KOPT-K1 (cell line): ENCODE results near the gene ARMC9.

Experiments used
- H3K27ac ChIP-seq: fragments of 200-600 bp; sonication (generic); 2 replicates; pipeline ENCODE4 v1.5.1; 2016; ENCODE audit warnings: antibody characterized with exemption, mild to moderate bottlenecking, low read depth, low read length; ENCODE audit not compliant: poor library complexity, severe bottlenecking
- H3K36me3 ChIP-seq: fragments of 200-600 bp; sonication (generic); 2 replicates; pipeline ENCODE4 v1.5.1; 2017; ENCODE audit warnings: antibody characterized with exemption, mild to moderate bottlenecking, low read length, moderate library complexity; ENCODE audit not compliant: insufficient read depth
- H3K9me3 ChIP-seq: fragments of 200-600 bp; sonication (generic); 2 replicates; pipeline ENCODE4 v1.5.1; 2017; ENCODE audit warnings: antibody characterized with exemption, low read length, mild to moderate bottlenecking; ENCODE audit not compliant: insufficient read depth, poor library complexity, severe bottlenecking

ARMC9 gene, protein sequence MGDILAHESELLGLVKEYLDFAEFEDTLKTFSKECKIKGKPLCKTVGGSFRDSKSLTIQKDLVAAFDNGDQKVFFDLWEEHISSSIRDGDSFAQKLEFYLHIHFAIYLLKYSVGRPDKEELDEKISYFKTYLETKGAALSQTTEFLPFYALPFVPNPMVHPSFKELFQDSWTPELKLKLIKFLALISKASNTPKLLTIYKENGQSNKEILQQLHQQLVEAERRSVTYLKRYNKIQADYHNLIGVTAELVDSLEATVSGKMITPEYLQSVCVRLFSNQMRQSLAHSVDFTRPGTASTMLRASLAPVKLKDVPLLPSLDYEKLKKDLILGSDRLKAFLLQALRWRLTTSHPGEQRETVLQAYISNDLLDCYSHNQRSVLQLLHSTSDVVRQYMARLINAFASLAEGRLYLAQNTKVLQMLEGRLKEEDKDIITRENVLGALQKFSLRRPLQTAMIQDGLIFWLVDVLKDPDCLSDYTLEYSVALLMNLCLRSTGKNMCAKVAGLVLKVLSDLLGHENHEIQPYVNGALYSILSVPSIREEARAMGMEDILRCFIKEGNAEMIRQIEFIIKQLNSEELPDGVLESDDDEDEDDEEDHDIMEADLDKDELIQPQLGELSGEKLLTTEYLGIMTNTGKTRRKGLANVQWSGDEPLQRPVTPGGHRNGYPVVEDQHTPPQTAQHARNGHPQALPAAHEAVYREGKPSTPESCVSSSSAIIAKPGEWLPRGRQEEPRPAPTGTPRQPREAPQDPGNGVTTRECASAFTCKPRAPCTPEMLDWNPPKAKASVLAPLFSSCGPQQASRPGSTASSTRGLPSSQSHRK

DNA sequence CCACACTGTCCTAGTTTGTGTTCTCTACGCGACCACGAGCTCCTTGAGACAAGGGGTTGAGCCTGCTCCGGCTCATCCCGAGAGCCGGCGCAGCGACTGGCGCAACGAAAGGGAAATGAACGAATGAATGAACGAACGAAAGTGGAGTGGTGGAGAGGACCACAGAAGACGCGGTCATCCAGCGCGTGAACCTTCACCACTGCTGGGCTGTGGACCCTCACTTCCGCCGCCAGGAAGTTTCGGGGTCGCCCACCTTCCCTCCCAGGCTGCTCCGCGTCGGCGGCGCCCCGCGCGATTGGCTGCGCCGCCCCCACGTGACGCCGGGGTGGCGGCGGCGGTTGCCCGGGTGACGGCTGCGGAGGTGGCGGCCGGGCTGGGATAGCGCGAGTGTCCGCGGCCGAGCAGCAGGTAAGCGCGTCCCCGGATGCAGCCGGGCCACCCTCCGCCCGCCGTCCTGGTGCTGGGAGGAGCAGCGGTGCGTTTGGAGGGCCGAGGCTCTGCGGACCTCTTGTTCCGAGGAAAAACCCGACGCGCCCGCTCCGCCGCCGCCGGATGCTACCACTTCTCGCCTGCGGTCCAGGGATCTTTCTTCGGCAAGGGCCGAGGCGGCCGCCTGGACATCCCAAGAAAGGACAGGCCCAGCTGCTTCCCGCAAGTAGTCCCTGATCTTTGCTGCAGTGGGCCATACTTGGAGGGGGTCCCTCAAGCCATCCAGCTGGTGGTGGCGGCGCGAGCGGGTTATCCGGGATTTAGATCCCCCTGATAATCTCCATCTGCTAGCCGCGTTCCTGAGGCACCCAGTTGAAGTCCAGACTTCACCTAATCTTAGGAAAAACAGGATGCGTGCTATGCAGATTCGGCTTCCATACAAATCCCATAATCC is at the start of gene ARMC9:
ARMC9 (plus strand) TSS at position 341 of the 883 bp plus-strand sequence. CDS start 7,608 bp downstream, outside the sequence.
- Histone ChIP-seq H3K9me3 (no peaks in the 10 kb centered on the region), H3K36me3 (no peaks in the 10 kb centered on the region), H3K27ac (peak within 1 kb of the TSS; percentile 65)

DNA sequence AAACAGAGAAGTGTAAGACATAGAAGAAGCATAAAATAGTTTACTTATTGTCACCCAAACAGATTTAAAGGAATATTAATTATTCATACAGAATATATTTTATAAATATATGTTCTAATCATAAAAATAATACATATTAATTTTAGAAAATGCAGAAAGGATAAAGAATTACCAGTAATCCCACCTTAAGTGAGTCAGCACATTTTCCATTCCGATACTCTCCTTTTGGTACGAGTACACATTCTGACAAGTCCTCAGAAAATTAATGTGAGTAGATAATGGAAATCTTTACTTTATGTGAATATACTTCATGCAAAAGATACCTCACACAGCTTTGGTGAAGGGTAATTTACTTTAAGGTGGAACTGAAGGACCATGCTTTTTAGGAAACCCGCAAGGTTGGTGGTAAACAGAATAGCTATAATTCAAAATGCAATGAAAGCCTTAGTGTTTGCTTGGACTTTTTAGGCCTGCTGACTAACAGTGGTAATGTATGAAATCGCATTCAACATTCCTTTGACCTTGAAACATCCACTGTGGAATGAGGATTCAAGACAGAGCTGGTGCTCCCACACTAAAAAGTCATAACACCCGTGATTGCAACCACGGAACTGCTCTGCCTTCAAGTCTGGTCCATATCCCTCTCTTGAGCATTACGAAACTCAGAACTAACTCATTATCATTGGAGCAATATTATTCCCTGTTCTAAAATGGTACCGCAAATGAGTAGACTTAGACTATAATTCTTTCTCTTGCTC is 45.5 kb upstream of the ARMC9 start:
- Histone ChIP-seq H3K9me3 (no peaks in the 10 kb centered on the region), H3K27ac (no peak overlapping the region), H3K36me3 (peaks cover 67% of the 10 kb centered on the region)

DNA sequence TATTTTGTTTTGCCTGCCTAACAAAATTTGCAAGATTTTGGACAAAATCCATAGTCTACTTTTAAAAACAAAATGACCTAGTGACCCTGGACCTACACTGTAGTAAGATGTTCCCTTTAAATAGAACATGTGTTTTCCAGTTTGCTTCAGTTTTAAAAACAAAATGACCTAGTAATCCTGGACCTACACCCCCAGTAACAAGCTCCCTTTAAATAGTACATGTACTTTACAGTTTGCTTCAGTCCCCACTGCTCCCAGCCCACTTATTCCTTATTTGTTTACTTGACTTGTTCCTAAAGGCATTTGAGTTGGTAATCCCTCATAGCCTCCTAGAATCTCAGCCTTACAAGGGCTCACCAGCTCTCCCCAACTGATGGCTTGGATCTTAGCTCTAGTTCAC is 39.1 kb upstream of the ARMC9 start:
- no peak overlapping the region for H3K27ac ChIP-seq
- H3K36me3 ChIP-seq = peaks cover 68% of the 10 kb centered on the region
- no peaks in the 10 kb centered on the region for H3K9me3 ChIP-seq

DNA sequence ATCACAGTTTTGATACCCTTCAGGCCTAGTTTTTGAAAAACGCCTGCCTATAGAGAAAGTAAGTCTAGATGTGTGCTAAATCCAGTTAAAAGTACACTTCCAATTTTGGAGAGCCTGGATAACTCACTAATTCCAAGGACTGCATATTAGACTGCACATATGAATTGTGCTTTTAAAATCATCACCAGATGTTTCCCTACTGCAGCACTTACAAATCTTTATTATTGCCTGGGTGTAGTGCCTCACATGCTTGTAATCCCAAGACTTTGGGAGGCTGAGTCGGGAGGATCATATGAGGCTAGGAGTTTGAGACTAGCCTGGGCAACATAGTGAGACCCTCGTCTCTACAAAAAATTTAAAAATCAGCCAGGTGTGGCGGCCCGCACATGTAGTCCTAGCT is 37.7 kb upstream of the ARMC9 start:
- Histone ChIP-seq H3K9me3 (no peaks in the 10 kb centered on the region), H3K36me3 (peaks cover 71% of the 10 kb centered on the region), H3K27ac (no peak overlapping the region)

DNA sequence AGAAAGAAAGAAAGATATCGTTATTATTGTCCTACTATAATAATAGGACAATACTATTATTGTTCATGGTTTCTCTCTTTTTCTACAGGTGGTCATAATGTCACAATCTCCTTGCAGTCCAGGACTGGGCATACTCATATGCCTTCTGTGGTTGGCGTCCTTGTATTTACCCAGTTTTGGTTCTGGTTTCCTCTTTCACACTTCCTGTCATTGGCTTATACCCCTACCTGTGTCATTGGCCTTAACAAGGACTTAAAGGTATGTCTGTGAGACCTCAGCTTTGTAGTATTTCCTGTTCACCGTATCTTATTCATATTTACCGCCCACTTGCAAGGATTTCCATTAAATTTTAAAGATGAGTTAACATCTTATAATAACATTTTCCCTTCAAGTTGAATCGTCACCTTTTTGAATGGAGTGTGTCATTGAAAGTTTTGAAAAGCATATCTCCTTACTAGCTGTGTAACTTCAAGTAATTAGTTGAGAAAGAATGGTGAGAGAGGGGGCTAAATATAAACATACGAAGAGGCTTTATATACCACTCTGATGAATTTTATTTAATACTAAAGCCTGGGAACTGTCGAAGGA is 37.1 kb upstream of the ARMC9 start:
- H3K36me3 ChIP-seq = peaks cover 72% of the 10 kb centered on the region
- H3K27ac ChIP-seq = no peak overlapping the region
- no peaks in the 10 kb centered on the region for H3K9me3 ChIP-seq

DNA sequence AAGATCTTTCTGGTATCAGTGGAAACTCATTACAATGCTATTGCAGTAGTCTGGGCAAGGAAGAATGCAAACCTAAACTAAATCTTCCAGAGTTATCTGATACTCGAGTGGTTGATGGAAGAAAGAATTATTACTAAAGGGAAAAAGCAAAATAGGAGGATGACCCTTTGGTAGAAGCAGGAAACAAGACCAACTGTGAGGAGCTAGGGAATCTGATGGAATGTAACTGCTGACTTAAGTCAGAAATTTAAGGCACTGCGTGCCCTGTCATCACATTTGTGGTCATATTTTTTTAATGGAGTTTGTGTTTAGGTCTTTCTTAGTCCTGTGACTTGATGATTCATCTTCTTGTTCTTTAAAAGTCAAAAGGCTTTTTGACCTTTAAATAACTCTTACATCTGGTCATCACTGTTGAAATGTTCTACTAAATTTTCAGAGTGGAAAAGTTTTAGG is 36.5 kb upstream of the ARMC9 start:
- peaks cover 78% of the 10 kb centered on the region for H3K36me3 ChIP-seq
- H3K27ac ChIP-seq = no peak overlapping the region
- H3K9me3 ChIP-seq = no peaks in the 10 kb centered on the region

DNA sequence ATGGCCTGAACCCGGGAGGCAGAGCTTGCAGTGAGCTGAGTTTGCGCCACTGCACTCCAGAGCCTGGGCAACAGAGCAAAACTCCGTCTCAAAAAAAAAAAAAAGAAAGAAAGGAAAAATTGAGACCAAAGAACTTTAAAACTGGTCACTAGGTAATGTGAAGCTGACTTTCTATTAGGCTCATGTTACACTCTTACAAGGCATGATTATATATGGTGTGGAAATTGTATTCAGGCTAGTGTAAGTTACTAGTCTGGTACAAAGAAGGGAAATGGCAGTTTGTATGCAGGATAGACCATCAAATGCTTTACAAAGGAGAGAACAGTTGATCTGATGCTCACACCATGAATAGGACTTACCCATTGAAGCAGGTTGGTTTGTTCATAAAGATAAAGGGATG is 35.4 kb upstream of the ARMC9 start:
- Histone ChIP-seq H3K27ac (no peak overlapping the region), H3K9me3 (no peaks in the 10 kb centered on the region), H3K36me3 (peaks cover 81% of the 10 kb centered on the region)

DNA sequence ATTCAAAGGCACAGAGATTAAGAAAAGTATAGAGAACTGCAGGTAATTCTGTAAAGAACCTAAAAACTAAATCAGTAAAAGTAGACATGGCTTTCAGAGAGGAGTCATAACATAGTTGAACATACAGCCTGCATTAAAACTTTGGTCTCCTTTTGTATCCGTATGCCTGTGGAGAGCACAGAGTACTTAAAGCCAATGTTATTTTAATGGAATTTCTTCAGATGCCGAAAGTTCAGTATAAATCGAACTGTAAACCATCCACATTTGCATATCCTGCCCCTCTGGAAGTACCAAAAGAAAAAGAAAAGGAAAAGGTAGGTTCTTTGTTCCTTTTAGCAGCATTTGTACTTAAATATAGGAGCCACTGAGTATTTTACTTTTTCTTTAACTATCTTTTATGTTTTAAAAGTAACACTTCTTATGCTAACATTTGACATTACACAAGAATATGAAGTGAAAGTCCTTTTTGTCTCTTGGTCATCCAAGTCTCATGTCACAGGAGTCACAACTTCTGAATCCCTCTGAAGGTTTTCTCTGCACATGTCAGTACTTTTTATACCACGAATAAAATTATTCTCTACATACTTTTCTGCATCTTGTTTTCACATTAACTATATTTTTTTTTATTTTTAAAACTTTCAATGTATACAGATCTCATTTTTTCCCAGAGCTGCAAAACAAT is 34.9 kb upstream of the ARMC9 start:
- H3K9me3 ChIP-seq = no peaks in the 10 kb centered on the region
- peaks cover 85% of the 10 kb centered on the region for H3K36me3 ChIP-seq
- no peak overlapping the region for H3K27ac ChIP-seq

DNA sequence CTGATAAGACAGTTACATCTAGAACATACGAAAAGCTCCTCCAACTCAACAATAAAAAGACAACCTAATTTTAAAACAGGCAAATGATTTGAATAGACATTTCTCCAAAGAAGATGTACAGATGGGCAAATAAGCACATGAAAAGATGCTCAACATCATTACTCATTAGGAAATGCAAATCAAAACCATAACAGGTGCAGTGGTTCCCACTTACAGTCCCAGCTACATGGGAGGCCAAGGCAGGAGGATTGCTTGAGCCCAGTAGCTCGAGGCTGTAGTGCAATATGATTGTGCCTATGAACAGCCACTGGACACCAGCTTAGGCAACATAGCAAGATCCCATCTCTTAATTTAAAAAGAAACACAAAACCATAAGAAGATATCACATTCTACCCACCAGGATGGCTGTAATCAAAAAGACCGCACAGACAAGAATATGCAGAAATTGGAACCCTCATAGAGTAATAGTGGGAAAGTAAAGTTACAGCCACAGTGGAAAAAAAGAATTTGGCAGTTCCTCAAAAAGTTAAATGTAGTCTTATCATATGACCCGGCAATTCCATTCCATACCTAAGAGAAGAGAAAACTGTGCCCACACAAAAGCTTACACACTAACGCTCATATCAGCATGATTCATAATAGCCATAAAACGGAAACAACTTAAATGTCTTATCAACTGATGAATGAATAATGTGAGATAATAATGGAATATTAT is 30.5 kb upstream of the ARMC9 start:
- Histone ChIP-seq H3K36me3 (peaks cover 97% of the 10 kb centered on the region), H3K9me3 (no peaks in the 10 kb centered on the region)

DNA sequence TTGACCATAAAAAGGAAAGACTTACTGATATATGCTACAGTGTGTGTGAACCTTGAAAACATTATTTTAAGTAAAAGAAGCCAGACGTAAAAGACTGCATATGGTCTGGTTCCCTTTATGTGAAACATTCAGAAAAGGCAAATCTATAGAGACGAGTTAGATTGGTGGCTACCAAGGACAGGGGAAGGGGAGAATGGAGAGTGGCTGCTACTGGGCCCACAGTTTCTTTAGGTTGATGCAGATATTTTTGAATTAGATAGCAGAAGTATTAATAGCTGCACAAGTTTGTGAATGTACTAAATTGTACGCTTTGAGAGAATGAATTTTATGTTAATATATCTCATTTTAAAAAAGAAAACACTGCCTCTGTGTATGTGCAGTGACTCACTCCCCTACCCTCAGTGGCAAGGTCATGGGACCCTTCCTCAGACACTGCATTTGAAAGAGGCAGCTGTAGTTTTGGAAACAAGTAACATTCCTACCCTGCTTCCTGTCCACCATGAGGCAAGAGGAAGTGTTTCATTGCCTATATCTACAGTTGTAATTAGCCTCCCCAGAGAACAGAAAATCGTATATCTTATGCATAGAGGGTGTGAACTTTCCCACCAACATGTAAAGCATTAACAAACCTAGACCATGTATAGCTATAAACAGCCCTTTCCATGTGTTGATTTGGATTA is 29.8 kb upstream of the ARMC9 start:
- no peaks in the 10 kb centered on the region for H3K9me3 ChIP-seq
- H3K36me3 ChIP-seq = peaks cover 99% of the 10 kb centered on the region
- H3K27ac ChIP-seq = no peak overlapping the region

More for the DNA sequence above, 30.5 kb upstream of the ARMC9 start:
- H3K27ac ChIP-seq = no peak overlapping the region

DNA sequence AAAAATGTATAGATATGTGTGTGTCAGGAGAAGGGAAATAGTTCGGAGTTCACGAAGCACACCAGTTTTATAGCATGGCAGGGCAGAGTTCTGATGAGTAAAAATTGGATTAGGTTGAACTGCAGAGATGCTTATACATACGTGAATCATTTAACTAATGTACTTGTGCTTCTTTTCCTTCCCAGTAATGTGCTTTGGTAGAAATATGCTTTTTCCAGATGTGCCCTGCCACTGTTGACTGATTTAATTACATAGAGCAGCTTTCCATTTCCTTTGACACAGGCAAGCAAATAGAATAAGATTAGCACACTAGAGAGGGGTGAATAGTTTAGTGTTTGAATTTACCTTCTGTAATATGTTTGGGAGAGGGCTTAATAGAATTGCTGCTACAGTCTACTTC is 28.9 kb upstream of the ARMC9 start:
- no peak overlapping the region for H3K27ac ChIP-seq
- H3K9me3 ChIP-seq = no peaks in the 10 kb centered on the region
- H3K36me3 ChIP-seq = peaks cover 99% of the 10 kb centered on the region

DNA sequence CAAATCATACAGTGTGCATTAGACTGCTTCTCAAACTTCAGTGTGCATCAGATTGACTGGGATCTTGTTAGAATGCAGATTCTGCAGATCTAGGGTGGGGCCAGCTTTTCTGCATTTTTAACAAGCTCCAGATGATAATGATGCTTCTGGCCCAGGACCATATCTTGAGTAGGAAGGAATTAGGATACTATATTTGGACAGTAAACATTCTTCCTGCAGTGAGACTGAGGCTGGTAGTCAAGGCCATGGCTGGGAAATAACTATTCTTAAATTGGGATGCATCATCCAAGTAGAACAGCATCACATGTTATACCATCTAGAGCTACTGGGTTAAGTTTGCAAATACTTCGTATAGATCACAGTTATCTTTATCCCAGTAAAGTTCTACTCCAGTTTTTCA is 28.4 kb upstream of the ARMC9 start:
- Histone ChIP-seq H3K36me3 (peaks cover 100% of the 10 kb centered on the region), H3K27ac (no peak overlapping the region)

DNA sequence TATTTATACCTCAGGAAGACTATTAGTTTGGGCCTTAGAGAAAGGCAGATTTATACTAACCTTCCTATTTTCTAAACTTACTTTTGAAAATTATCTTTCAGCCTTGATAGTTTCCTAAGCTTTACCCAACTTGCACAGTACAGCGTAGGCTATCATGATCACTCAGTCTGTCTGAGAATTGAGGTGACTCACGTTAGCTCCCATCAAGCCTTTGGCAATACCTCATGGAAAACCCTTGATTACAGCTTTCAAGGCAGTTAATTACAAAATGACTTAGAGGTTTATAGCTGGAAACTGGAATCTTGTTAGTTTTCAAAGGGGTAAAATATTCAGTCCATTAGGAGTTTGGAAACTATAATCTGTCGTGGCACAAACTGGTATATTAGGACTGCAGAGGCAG is 26.4 kb upstream of the ARMC9 start:
- H3K9me3 ChIP-seq = no peaks in the 10 kb centered on the region
- no peak overlapping the region for H3K27ac ChIP-seq
- peaks cover 89% of the 10 kb centered on the region for H3K36me3 ChIP-seq

More for the DNA sequence above, 28.4 kb upstream of the ARMC9 start:
- no peaks in the 10 kb centered on the region for H3K9me3 ChIP-seq
